HepG2 (cell line): ENCODE data around the gene PCBP4. TPM values are rescaled to one million over a fixed set of nuclear protein-coding genes. Genes with fewer than 3 reads are reported as not detected.

Experiments
- ATAC-seq: fragments of 200-7000 bp; cut with Tn5 transposase; 3 replicates; pipeline ENCODE4 v1.9.1; 2020; ENCODE audit warnings: mild to moderate bottlenecking, moderate library complexity
- BruUV-seq: library from RNA; stranded (reverse); fragments of 400-500 nt; replicated peaks from 2 replicates; lab custom pipeline; 2021; lab: Mats Ljungman, UMichigan
- CTCF ChIA-PET: fragments of 300-600 bp; formaldehyde crosslinking; extraction: SDS; loops from one replicate; lab custom pipeline; 2021; ENCODE audit warnings: low total read pairs, inconsistent platforms, low intra/inter-chr PET ratio; lab: Yijun Ruan, JAX
- POLR2A ChIA-PET: fragments of 350-600 bp; sonication (Branson Sonifier 250); formaldehyde crosslinking; loops from one replicate; lab custom pipeline; 2020; ENCODE audit warnings: antibody characterized with exemption, inconsistent platforms; lab: Yijun Ruan, JAX
- DNase-seq: peaks from one replicate; pipeline ENCODE4 v3.0.0-alpha.2; 2015; ENCODE audit warnings: low spot score
- FAIRE-seq: peaks from 3 replicates; lab custom pipeline; 2011; peaks lifted over from hg19 to GRCh38; lab: Jason Lieb, UNC
- H2AFZ ChIP-seq: one replicate; pipeline ENCODE4 v1.6.1; 2011; ENCODE audit warnings: low read length, inconsistent platforms
- H3K27ac ChIP-seq: fragments of 300-600 bp; 3 replicates; pipeline ENCODE4 v1.8.0; 2011; ENCODE audit warnings: mixed run types, mild to moderate bottlenecking, mixed read lengths, low read length, inconsistent platforms; ENCODE audit not compliant: insufficient read depth; ENCODE audit errors: extremely low read length
- H3K27me3 ChIP-seq, 2 experiments: fragments of 200-600 bp in 1 of 2; 2 replicates in 1 of 2; 3 replicates in 1 of 2; pipeline versions ENCODE4 v1.6.0 to v1.8.0; 2011; ENCODE audit warnings: low read length in 2 of 2, mild to moderate bottlenecking in 2 of 2, moderate library complexity in 2 of 2, inconsistent platforms in 1 of 2; ENCODE audit not compliant: insufficient read depth in 2 of 2, control insufficient read depth in 1 of 2
- H3K36me3 ChIP-seq, 2 experiments: fragments of 200-600 bp in 1 of 2; replicated peaks in 1 of 2; 2 replicates in 1 of 2; 3 replicates in 1 of 2; pipeline versions ENCODE4 v1.5.1 to v1.8.0; 2011; ENCODE audit warnings: low read length in 2 of 2, inconsistent platforms in 1 of 2; ENCODE audit not compliant: insufficient read depth in 2 of 2, control insufficient read depth in 1 of 2
- H3K4me1 ChIP-seq: 2 replicates; pipeline ENCODE4 v1.5.1; 2012; ENCODE audit warnings: low read length, inconsistent platforms; ENCODE audit not compliant: insufficient read depth
- H3K4me2 ChIP-seq: 2 replicates; pipeline ENCODE4 v1.6.0; 2011; ENCODE audit warnings: low read depth, low read length, inconsistent platforms
- H3K4me3 ChIP-seq, 3 experiments: fragments of 200-600 bp in 1 of 3; sonication (generic), shearing (Covaris generic) in 1 of 3; replicated peaks in 1 of 3; 2 replicates each; pipeline ENCODE4 v1.5.1; 2011 to 2016; ENCODE audit warnings: low read length in 3 of 3, inconsistent platforms in 2 of 3, low read depth in 2 of 3, mild to moderate bottlenecking in 2 of 3, control low read depth in 1 of 3, mixed read lengths in 1 of 3; ENCODE audit not compliant: insufficient read depth in 1 of 3
- H3K79me2 ChIP-seq: one replicate; pipeline ENCODE4 v1.6.1; 2011; ENCODE audit warnings: low read length, inconsistent platforms; ENCODE audit not compliant: insufficient read depth
- H3K9ac ChIP-seq: 2 replicates; pipeline ENCODE4 v1.6.0; 2011; ENCODE audit warnings: mild to moderate bottlenecking, low read depth, low read length, inconsistent platforms; ENCODE audit not compliant: insufficient read depth
- H3K9me3 ChIP-seq: 2 replicates; pipeline ENCODE4 v1.5.1; 2012; ENCODE audit warnings: mild to moderate bottlenecking, low read length
- H4K20me1 ChIP-seq: 2 replicates; pipeline ENCODE4 v1.6.0; 2011; ENCODE audit warnings: inconsistent platforms, mild to moderate bottlenecking, low read length, moderate library complexity; ENCODE audit not compliant: insufficient read depth
- AKAP8 ChIP-seq: sonication (generic); formaldehyde crosslinking; IDR thresholded peaks from 2 replicates; pipeline ENCODE4 v1.5.1; 2020; ENCODE audit warnings: mild to moderate bottlenecking, missing genetic modification reagents
- ARID2 ChIP-seq: sonication (generic); formaldehyde crosslinking; IDR thresholded peaks from 2 replicates; pipeline ENCODE4 v1.8.1; 2022; ENCODE audit warnings: mild to moderate bottlenecking, missing genetic modification reagents, borderline replicate concordance
- BRCA1 ChIP-seq: sonication (generic); formaldehyde crosslinking; IDR thresholded peaks from 2 replicates; pipeline ENCODE4 v1.4.0; 2020; ENCODE audit warnings: missing genetic modification reagents
- JDP2 ChIP-seq: sonication (generic); formaldehyde crosslinking; IDR thresholded peaks from 2 replicates; pipeline ENCODE4 v1.8.1; 2022; ENCODE audit warnings: missing genetic modification reagents, borderline replicate concordance
- RBAK ChIP-seq: sonication (generic); formaldehyde crosslinking; IDR thresholded peaks from 2 replicates; pipeline ENCODE4 v1.5.1; 2020; ENCODE audit warnings: mild to moderate bottlenecking, missing genetic modification reagents
- RBM22 ChIP-seq: fragments of 200-400 bp; formaldehyde crosslinking; optimal IDR thresholded peaks from 2 replicates; pipeline ENCODE3; 2017; ENCODE audit warnings: mild to moderate bottlenecking, low read length, moderate library complexity
- SMC3 ChIP-seq: IDR thresholded peaks from 2 replicates; pipeline ENCODE4 v1.6.1; 2011; ENCODE audit warnings: low read length, improper control_type of control experiment
- SOX5 ChIP-seq: IDR thresholded peaks from 2 replicates; pipeline ENCODE4 v1.6.1; 2016; ENCODE audit warnings: borderline replicate concordance
- ZNF557 ChIP-seq: sonication (generic); formaldehyde crosslinking; IDR thresholded peaks from 2 replicates; pipeline ENCODE4 v1.4.0; 2020; ENCODE audit warnings: missing genetic modification reagents
- ZSCAN31 ChIP-seq: sonication (generic); formaldehyde crosslinking; IDR thresholded peaks from 2 replicates; pipeline ENCODE4 v1.5.0; 2020; ENCODE audit warnings: low read depth, mild to moderate bottlenecking, missing genetic modification reagents
- WGBS: methylation state at CpG from one replicate; pipeline ENCODE4 v1.1.6; 2017; ENCODE audit warnings: low lambda C conversion rate; 5-methylcytosine and 5-hydroxymethylcytosine counted together
- in situ Hi-C: cut with HindIII; loops from 2 replicates; pipeline ENCODE4 v1.10.0; 2017; ENCODE audit warnings: low pct_unique_long_range_greater_than_20kb; ENCODE audit not compliant: extremely low pct_ligation_motif_present
- intact Hi-C: fragments of 100-400 bp; cut with micrococcal nuclease; formaldehyde crosslinking; loops from one replicate; pipeline ENCODE4 v1.10.0; 2022; ENCODE audit not compliant: unreplicated experiment
- polyA plus RNA-seq, 8 experiments: library from polyadenylated mRNA; depleted of rRNA in 3 of 8; stranded (reverse) in 7 of 8; unstranded in 1 of 8; fragments of >200 nt; fragmentation: Illumina TruSeq in 4 of 8; extraction: Trizol in 4 of 8; gene quantifications; 2 replicates each; pipeline versions ENCODE4 v1.2.1 to v1.2.3, GENCODE V29; 2011 to 2016; ENCODE audit warnings: low read depth in 4 of 8, missing spikeins in 1 of 8, mixed read lengths in 1 of 8; ENCODE audit not compliant: insufficient read depth in 1 of 8
- total RNA-seq, 5 experiments: library from RNA; depleted of rRNA; stranded (reverse); fragments of >200 nt; fragmentation: Illumina TruSeq; extraction: Trizol; gene quantifications; 2 replicates each; pipeline ENCODE4 v1.2.3, GENCODE V29; 2016; ENCODE audit warnings: low read depth in 1 of 5
- TF ChIP-seq, protein P1 (sequence below): conservative IDR thresholded peaks from 2 replicates; pipeline ENCODE4 v1.6.1; 2018; ENCODE audit warnings: missing genetic modification reagents
- TF ChIP-seq, protein P2 (sequence below): sonication (generic); formaldehyde crosslinking; IDR thresholded peaks from 2 replicates; pipeline ENCODE4 v1.5.0; 2020; ENCODE audit warnings: mild to moderate bottlenecking, missing genetic modification reagents
- TF ChIP-seq, protein P3 (sequence below): sonication (generic); formaldehyde crosslinking; IDR thresholded peaks from 2 replicates; pipeline ENCODE4 v1.8.0; 2022; ENCODE audit warnings: missing genetic modification reagents, low read depth, mild to moderate bottlenecking, borderline replicate concordance

PCBP4 gene
- total and polyA plus RNA-seq, 2 of the 13 experiments (the other 11 are each of a cell fraction or from before 2014, with no cell fraction given), result 36.8 to 51.3 TPM

DNA sequence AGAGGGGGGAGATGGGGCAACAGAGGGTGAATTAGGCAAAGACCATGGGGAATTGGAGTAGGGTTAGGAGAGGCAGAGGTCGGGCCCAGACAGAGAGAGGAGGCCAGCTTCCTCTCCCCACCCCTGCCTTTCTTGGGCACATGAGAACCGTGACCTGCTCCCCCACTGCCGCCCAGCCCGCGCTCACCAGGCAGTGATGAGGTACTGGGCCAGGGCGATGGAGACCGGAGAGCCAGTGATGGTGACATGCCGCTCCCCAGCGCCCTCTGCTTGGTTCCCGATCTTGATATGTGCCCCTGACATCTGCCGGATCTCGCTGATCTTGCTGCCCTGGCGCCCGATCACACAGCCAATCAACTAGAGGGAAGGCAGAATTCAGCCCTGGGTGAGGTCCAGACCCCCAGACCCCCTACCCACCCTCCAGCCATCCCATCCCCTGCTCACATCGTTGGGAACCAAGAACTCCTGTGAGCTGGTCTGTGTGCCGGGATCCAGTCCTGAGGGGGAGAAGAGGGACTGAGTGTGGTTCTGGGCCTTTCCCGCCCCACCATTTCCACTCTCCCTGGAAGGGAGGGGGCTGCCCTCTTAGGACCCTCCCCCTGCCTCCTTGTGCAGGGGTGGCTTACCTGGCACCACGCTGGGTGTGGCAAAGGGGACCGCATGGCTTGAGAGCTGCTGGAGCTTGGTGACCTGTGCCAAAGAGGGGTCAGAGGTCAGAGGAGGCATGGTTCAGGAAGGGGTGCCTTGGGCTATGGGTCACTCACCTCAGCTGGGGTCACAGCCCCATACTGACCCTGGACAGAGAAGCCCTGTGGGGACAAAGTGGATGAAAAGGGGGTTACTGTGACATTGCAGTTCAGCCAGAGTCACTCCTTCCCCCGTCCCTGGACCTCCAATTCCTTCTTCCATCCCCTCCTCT lies 8.4 kb downstream of the PCBP4 start:
- no peak overlapping the region for H2AFZ ChIP-seq
- no peak overlapping the region for H3K4me3 ChIP-seq
- H3K36me3 ChIP-seq, result peaks cover 4 to 19% of the 10 kb centered on the region in 2 experiments; a peak in 4 of 5 replicates
- in situ Hi-C loops, result no loop called here
- H3K9me3 ChIP-seq, result no peaks in the 10 kb centered on the region
- ATAC-seq, result no peak
- no peak overlapping the region for H3K9ac ChIP-seq
- FAIRE-seq, result no peak
- no peak for DNase-seq
- H4K20me1 ChIP-seq, result no peaks in the 10 kb centered on the region
- no peaks in the 10 kb centered on the region for H3K79me2 ChIP-seq
- ChIA-PET CTCF (no interaction called here), POLR2A (no interaction called here)
- no peaks in the 10 kb centered on the region for H3K27me3 ChIP-seq
- peaks cover 27% of the 10 kb centered on the region for H3K4me1 ChIP-seq
- no TSS peak for BruUV-seq
- WGBS, result 95% methylated on average over 17 of the region's 20 CpGs
- no peak overlapping the region for H3K4me2 ChIP-seq
- H3K27ac ChIP-seq, result no peak overlapping the region
- intact Hi-C loops, result no loop called here
- TF ChIP-seq RBM22 (peak; percentile 30), BRCA1 (CRISPR knock-in tag) (no peak)

DNA sequence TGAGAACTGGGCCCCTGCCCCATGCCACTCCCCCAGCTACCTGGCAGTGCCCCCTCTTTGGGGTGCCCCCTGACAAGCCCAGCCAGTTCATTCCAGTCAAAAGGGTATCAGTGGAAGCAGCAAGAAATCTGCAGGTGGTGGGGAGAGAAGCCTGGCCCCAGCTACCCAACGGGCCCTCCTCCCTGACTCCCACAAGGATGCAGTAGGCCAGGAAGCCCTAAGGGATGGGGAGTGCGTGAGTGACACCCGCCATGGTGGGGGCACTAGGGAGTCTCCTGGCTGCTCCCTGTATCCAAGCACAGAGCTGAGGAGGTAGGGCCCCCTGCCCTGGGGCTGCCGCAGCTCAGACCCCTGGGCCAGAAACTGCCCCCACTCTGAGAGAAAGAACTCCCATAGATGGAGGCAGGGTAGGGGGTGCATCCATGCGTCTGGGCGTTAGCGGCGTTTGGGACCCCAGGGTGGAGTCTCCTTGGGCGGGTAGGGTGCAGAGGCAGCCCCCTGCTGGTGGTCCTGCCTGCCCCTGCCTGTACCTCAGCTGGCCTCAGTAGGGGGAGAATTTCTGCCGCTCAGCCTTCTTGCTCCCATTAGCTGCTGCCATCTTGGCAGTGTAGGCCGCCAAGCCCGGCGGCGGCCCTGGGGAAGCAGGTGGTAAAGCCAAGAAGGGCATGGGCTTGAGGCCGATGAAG lies 9.6 kb downstream of the PCBP4 start:
- WGBS, result 99% methylated on average over 14 of the region's 15 CpGs
- BruUV-seq, result no TSS peak
- Histone ChIP-seq H3K9me3 (no peaks in the 10 kb centered on the region), H3K79me2 (no peaks in the 10 kb centered on the region), H3K4me2 (no peak overlapping the region), H4K20me1 (no peaks in the 10 kb centered on the region), H3K27me3 (no peaks in the 10 kb centered on the region), H3K36me3 (peaks cover 4 to 19% of the 10 kb centered on the region in 2 experiments; a peak in 4 of 5 replicates), H3K27ac (no peak overlapping the region), H2AFZ (no peak overlapping the region), H3K9ac (no peak overlapping the region), H3K4me1 (peaks cover 15% of the 10 kb centered on the region), H3K4me3 (no peak overlapping the region)
- DNase-seq (no peak), FAIRE-seq (no peak), ATAC-seq (no peak)
- intact Hi-C loops, result no loop called here
- in situ Hi-C loops, result no loop called here
- CTCF ChIA-PET, result no interaction called here
- POLR2A ChIA-PET, result interaction anchor here (1.3 kb wide), 2 partner anchors 11 to 16 kb away, joined by 3 to 4 read pairs; partner anchors contain the start of gene ABHD14B
- TF ChIP-seq, protein P1, sequence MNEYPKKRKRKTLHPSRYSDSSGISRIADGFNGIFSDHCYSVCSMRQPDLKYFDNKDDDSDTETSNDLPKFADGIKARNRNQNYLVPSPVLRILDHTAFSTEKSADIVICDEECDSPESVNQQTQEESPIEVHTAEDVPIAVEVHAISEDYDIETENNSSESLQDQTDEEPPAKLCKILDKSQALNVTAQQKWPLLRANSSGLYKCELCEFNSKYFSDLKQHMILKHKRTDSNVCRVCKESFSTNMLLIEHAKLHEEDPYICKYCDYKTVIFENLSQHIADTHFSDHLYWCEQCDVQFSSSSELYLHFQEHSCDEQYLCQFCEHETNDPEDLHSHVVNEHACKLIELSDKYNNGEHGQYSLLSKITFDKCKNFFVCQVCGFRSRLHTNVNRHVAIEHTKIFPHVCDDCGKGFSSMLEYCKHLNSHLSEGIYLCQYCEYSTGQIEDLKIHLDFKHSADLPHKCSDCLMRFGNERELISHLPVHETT (CRISPR knock-in tag), result no peak
- TF ChIP-seq, protein P2, sequence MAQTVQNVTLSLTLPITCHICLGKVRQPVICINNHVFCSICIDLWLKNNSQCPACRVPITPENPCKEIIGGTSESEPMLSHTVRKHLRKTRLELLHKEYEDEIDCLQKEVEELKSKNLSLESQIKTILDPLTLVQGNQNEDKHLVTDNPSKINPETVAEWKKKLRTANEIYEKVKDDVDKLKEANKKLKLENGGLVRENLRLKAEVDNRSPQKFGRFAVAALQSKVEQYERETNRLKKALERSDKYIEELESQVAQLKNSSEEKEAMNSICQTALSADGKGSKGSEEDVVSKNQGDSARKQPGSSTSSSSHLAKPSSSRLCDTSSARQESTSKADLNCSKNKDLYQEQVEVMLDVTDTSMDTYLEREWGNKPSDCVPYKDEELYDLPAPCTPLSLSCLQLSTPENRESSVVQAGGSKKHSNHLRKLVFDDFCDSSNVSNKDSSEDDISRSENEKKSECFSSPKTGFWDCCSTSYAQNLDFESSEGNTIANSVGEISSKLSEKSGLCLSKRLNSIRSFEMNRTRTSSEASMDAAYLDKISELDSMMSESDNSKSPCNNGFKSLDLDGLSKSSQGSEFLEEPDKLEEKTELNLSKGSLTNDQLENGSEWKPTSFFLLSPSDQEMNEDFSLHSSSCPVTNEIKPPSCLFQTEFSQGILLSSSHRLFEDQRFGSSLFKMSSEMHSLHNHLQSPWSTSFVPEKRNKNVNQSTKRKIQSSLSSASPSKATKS, result no peak
- TF ChIP-seq ZNF557 (CRISPR knock-in tag), result no peak
- TF ChIP-seq, protein P3, sequence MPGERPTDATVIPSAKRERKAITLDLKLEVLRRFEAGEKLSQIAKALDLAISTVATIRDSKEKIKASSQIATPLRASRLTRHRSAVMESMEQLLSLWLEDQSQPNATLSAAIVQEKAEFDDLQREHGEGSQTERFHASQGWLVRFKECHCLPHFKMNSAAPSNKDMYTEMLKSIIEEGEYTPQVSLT (CRISPR knock-in tag), result no peak
- no peak for TF ChIP-seq JDP2 (CRISPR knock-in tag)
- no peak for TF ChIP-seq AKAP8 (CRISPR knock-in tag)
- no peak for TF ChIP-seq ARID2 (CRISPR knock-in tag)
- no peak for TF ChIP-seq ZSCAN31 (CRISPR knock-in tag)
- no peak for TF ChIP-seq RBAK (CRISPR knock-in tag)
- no peak for TF ChIP-seq SOX5
- no peak for TF ChIP-seq SMC3
